RCC 7860 (cell line): ENCODE measurements around the gene KREMEN1.

ENCODE experiments used
- DNase-seq: peaks from one replicate; pipeline ENCODE4 v3.0.0-alpha.2; 2015; ENCODE audit warnings: low spot score
- FAIRE-seq: peaks from 2 replicates; lab custom pipeline; 2012; peaks lifted over from hg19 to GRCh38; lab: Jason Lieb, UNC

Gene KREMEN1

GRCh38 chr22:29146771-29147170 lies 73.9 kb downstream of the KREMEN1 start:
- DNase-seq (no peak), FAIRE-seq (no peak)

DNA sequence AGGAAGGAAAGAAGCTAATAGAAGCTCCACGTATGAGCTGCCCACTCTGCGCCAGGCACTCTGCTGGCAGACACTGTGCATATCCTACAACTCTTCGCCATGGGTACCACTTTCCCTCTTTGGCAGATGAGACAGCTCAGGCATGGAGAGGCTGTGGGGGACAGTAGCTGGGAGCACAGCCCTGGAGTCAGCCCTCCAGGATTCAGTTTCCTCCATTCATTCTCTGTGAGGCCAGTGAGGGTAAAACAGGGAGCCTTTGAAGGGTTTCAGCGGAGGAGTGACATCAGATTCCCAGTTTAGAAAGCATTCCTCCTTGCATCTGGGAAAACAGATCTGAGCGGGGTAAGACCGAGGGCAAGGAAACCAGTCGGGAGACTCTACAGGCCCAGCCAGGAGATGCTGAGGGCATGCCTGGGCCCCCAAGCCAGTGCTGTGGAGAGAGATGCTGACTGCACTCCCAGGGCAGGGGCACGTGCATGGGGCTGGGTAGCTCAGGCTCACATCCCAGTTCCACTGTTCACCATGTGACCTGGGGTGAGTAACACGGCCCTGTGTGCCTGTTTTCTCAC lies 74.6 kb downstream of the KREMEN1 start:
- no peak for DNase-seq
- no peak for FAIRE-seq

- DNase-seq, result no peak
- FAIRE-seq, result no peak
These were observed 75.2 kb downstream of the KREMEN1 start for GRCh38 chr22:29148036-29148435.

DNA sequence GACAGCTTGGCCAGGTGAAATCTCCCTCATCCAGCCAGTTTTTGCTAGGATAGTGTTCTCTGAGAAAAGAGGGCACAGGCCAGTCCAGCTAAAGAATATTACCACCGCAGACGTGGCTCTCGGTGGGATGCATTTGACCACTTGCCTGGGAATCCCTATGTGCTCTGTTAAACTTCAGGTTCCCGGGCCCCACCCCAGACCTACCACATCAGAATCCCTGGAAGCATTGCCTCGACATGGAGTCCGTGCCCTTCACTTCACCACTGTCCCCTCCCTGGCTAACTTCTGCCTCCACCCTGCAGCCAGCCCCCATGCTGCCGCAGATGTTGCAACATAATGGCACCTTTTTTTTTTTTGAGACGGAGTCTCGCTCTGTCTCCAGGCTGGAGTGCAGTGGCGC lies 76.0 kb downstream of the KREMEN1 start:
- no peak for FAIRE-seq
- no peak for DNase-seq

- FAIRE-seq, result no peak
- DNase-seq, result no peak
These were observed 77.2 kb downstream of the KREMEN1 start for GRCh38 chr22:29149841-29150555.

GRCh38 chr22:29150701-29151100 lies 77.9 kb downstream of the KREMEN1 start:
- DNase-seq (no peak), FAIRE-seq (no peak)

DNA sequence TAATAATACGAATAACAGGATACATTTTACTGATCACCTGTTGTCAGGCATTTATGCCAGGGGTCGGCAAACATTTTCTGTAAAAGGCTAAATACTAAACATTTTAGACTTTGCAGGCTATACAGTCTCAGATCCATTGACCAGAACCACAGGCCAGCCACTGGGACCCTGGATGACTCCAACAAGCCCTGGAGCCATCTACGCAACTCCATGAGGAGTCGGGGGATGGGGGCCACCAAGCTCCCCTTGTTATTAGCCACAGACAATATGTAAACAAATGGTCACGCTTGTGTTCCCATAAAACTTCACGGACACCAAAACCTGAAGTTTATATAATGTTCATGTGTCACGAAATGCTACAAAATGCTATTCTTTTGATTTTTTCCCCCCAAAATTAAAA lies 78.5 kb downstream of the KREMEN1 start:
- DNase-seq (no peak), FAIRE-seq (no peak)

DNA sequence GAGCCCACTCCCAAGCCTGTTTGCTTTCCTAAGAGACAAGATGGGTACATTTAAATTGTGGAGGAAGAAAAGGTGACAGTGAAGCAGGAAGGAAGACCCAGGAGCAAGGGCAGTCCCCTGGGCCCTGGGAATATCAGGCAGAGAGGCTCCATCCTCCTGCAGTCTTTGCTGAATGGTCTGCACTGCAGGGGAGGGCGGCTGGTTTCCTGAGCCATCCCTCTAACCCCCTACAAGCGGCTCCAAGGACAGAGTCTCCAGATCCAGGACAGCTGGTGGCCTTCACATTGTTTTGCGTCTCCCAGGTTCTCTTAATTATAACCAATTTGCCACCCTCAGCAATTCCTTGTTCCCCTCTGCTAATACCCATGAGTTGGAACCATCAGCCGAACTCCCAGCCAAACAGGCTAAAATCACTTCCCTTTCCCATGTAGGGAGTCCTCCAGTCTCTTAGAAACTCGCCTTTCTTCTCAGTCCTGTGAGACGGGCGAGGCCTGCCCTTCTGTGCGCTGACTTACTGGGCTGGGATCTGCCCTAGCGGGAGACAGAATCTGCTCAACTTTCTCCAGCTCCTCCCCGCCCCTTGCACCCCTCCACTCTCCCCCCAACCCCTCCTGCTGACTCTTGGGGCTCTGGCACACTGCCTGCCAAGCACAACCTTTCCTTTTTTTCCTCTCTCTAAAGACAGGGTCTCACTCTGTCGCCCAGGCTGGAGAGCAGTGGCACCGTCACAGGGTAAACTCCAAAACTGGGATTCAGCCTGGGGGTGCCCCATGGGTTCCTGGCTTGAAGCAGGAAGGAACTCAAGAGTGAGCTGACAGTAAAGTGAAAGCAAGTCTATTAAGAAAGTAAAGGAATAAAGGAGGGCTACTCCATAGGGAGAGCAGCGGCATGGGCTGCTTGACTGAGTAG lies 79.5 kb downstream of the KREMEN1 start:
- DNase-seq (no peak), FAIRE-seq (no peak)

- no peak for FAIRE-seq
- DNase-seq, result no peak
These were observed 80.3 kb downstream of the KREMEN1 start for GRCh38 chr22:29152954-29153719.

DNA sequence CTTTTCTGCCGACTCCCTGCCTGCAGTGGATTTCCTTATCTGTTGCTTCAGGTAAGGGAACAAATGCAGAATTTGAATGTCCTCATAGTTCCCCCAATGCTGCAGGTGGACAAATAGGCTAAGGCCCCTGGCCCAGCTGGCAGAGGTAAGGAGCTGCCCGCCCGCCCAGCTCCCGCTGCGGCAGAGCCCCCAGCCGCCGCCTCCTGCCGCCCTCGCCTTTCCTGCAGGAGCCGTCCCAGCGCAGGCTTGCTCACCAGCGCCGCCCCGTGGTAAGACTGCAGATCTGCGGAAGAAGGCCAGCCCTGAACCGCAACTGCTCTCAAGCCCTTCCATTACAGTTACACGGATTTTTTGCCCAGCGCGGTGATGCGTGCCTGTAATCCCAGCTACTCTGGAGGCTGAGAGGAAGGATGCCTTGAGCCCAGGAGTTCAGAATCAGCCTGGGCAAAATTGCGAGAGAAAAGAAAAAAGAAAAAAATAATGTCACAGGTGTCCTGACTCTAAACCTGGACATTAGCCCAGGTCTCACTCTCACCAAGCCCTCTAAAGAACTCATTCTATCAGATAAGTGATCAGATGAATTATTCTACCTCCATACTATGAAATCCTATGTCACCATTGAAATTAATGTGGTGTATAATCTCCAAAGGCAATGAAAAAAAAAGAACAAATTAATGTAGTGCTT lies 81.7 kb downstream of the KREMEN1 start:
- peak; percentile 37 for DNase-seq
- FAIRE-seq, result no peak

DNA sequence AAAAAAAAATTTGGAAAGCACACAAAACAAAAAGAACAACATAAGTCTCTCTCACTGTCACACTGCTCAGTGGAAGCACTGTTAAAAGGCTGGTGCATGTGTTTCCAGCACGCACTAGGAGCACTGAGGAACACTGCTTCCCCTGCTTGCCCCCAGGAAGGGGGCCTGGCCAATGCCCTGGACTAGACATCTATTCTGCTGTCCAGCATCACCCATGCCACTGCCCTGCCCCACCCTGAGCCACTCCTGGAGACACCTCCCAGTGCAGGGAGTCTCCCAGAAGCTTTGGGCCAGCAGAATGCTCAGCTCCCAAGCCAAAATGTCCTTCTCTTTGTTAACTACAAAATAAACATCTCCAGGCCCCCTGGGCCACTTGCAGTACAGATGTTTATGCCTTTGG lies 83.1 kb downstream of the KREMEN1 start:
- no peak for DNase-seq
- no peak for FAIRE-seq

DNA sequence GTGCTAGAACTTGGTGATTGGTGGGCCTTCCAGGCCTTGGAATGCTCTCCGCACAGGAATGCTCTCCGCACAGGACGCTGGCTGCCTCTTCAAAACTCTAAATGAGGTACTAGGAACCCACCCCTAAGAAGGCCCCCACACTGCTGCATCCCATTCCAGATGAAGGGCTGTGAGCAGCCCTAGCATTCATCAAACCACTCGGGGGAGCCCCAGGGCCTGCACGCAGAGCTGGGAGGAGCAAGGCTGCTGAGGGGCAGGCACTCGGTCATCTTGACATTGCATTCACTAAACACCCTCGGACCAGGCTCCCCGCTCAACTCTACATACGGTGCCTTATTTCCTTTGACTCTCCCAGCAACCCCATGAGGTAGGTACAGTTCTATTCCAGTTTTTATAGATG lies 83.7 kb downstream of the KREMEN1 start:
- FAIRE-seq (no peak), DNase-seq (no peak)

GRCh38 chr22:29157759-29158535 lies 85.1 kb downstream of the KREMEN1 start:
- FAIRE-seq (no peak), DNase-seq (no peak)

GRCh38 chr22:29158546-29158945 lies 85.7 kb downstream of the KREMEN1 start:
- FAIRE-seq (no peak), DNase-seq (no peak)

DNA sequence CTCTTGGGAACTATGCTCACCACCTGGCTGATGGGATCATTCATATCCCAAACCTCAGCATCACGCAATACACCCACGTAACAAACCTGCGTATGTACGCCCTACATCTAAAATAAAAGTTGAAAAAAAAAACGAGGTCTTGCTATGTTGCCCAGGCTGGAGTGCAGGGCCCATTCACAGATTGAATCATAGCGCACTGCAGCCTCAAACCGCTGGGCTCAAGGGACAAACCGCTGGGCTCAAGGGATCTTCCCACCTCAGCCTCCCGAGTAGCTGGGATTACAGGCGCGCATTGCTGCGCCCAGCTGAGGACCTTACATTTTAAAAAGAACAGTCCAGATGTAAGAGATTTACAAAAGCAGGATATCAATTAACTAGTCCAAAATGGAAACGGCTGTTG lies 91.0 kb downstream of the KREMEN1 start:
- no peak for DNase-seq
- FAIRE-seq, result no peak

GRCh38 chr22:29165321-29166060 lies 92.7 kb downstream of the KREMEN1 start:
- DNase-seq (no peak), FAIRE-seq (no peak)

DNA sequence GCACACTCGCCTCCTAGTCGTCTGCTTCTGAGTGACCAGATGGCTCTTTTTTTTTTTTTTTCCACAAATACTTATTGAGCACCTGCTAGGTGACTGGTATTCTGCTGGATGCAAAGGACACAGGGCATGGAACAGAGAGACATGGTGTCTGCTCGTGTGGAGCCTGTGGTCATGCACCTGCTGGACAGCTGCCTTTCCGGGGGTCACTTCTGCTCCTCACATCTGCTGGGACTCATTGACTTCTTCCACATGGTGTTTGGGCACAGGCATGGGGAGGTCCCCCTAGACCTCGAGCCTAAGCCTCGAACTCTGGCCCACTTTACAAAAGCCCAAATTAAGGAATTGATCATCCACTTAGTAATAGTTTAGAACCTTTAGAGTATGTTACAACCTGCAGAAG lies 93.3 kb downstream of the KREMEN1 start:
- DNase-seq, result no peak

DNA sequence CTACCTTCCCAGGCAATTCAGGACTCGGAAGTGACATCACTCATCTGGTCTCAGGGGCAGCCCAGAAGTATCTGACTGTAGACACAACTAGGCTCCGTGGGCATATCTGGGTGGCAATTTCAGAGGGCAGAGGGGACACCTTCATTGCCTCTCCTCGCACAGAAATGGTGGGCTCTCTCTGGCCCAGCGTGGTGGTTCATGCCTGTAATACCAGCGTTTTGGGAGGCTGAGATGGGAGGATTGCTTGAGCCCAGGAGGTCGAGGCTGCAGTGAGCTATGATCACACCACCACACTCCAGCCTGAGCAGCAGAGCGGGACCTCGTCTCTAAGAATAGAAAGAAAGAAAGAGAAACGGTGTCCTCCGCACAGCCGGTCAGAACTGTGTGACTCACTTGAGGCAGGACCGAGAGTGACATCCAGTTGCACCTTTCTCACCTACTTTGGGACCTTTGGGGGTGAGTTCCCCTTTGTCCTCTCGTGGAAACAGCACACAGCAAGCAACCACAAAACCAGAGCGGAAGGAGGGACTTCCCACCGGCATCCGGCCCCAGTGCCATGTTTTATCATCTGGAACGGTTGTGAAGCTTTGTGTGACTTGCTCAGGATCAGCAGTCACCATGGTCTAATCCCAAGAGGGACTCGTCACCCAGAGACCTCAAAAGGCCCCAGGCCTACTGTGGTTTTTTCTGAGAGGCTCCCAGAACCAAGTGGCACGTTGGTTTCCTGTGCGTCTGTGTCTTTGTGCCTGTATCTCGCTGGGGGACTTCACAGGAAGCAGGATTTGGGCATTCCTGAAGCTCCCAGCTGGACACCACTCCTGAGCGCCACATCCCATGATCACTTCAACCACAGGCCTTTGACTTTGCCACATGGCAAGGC lies 94.4 kb downstream of the KREMEN1 start:
- FAIRE-seq, result peak; percentile 87
- DNase-seq, result peak; percentile 93

More for the DNA sequence above, 93.3 kb downstream of the KREMEN1 start:
- no peak for FAIRE-seq
